GM06990 (cell line): ENCODE data around the gene ANKRD13B.

Experiments
- DNase-seq: peaks from one replicate; pipeline ENCODE4 v3.0.0-alpha.2; 2011; ENCODE audit not compliant: insufficient read length; ENCODE audit errors: extremely low read depth
- H3K27me3 ChIP-seq: replicated peaks from 2 replicates; pipeline ENCODE4 v1.6.0; 2011; ENCODE audit warnings: low read length; ENCODE audit not compliant: control insufficient read depth, insufficient read depth
- H3K36me3 ChIP-seq: 2 replicates; pipeline ENCODE4 v1.5.1; 2011; ENCODE audit warnings: low read length; ENCODE audit not compliant: control insufficient read depth, insufficient read depth
- H3K4me3 ChIP-seq: replicated peaks from 2 replicates; pipeline ENCODE4 v1.5.1; 2011; ENCODE audit warnings: low read depth, mild to moderate bottlenecking, control low read depth, low read length
- TF ChIP-seq, protein P1 (sequence below): IDR thresholded peaks from 2 replicates; pipeline ENCODE4 v1.5.1; 2011; ENCODE audit warnings: low read length, control low read depth, mild to moderate bottlenecking, inconsistent platforms; ENCODE audit not compliant: insufficient read depth, poor library complexity, severe bottlenecking

The ANKRD13B gene

DNA sequence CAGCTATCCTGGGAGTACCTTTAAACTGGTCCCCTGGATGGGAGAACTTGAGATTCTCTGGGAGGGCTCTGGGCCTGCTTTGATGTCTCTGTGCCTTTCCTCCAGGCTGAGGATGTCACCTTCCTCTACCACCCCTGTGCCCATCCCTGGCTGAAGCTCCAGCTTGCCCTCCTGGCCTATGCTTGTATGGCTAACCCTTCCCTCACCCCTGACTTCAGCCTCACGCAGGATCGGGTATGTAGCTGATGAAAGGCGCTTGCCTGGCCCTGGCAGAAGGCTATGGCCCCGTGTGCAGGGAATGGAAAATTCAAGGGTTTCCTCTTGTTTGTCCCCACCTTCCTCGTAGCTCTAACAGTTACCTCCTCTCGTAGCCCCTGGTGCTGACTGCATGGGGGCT is 21.4 kb upstream of the ANKRD13B start:
- no peak for DNase-seq
- Histone ChIP-seq H3K4me3 (no peak overlapping the region), H3K36me3 (peaks cover 22% of the 10 kb centered on the region), H3K27me3 (no peaks in the 10 kb centered on the region)
- TF ChIP-seq, protein P1, sequence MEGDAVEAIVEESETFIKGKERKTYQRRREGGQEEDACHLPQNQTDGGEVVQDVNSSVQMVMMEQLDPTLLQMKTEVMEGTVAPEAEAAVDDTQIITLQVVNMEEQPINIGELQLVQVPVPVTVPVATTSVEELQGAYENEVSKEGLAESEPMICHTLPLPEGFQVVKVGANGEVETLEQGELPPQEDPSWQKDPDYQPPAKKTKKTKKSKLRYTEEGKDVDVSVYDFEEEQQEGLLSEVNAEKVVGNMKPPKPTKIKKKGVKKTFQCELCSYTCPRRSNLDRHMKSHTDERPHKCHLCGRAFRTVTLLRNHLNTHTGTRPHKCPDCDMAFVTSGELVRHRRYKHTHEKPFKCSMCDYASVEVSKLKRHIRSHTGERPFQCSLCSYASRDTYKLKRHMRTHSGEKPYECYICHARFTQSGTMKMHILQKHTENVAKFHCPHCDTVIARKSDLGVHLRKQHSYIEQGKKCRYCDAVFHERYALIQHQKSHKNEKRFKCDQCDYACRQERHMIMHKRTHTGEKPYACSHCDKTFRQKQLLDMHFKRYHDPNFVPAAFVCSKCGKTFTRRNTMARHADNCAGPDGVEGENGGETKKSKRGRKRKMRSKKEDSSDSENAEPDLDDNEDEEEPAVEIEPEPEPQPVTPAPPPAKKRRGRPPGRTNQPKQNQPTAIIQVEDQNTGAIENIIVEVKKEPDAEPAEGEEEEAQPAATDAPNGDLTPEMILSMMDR, result no peak

DNA sequence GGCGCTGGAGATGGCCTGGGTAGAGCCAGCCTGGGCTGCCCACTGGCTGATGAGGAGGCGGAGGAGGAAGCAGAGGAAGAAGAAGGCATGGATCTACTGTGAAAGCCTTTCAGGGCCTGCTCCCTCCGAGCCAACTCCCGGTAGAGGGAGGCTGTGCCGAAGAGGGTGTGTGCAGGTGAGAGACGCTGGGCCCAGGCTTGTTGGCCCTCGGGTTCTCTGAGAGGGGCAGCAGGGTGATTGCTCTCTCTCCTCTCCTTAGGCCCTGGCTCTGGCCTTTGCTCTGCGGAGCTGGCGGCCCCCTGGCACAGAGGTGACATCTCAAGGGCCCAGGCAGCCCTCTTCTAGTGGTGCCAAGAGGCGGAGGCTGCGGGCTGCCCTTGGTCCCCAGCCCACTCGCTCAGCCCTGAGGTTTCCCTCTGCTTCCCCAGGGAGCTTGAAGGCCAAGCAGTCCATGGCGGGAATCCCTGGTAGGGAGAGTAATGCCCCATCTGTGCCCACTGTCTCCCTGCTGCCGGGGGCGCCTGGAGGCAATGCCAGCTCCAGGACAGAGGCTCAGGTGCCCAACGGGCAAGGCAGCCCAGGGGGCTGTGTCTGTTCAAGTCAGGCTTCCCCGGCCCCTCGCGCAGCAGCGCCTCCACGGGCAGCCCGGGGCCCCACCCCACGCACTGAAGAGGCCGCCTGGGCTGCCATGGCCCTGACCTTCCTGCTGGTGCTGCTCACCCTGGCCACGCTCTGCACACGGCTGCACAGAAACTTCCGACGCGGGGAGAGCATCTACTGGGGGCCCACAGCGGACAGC is 20.9 kb upstream of the ANKRD13B start:
- no peak overlapping the region for H3K4me3 ChIP-seq
- H3K36me3 ChIP-seq, result peaks cover 22% of the 10 kb centered on the region
- TF ChIP-seq, protein P1, result no peak
- no peaks in the 10 kb centered on the region for H3K27me3 ChIP-seq
- no peak for DNase-seq

DNA sequence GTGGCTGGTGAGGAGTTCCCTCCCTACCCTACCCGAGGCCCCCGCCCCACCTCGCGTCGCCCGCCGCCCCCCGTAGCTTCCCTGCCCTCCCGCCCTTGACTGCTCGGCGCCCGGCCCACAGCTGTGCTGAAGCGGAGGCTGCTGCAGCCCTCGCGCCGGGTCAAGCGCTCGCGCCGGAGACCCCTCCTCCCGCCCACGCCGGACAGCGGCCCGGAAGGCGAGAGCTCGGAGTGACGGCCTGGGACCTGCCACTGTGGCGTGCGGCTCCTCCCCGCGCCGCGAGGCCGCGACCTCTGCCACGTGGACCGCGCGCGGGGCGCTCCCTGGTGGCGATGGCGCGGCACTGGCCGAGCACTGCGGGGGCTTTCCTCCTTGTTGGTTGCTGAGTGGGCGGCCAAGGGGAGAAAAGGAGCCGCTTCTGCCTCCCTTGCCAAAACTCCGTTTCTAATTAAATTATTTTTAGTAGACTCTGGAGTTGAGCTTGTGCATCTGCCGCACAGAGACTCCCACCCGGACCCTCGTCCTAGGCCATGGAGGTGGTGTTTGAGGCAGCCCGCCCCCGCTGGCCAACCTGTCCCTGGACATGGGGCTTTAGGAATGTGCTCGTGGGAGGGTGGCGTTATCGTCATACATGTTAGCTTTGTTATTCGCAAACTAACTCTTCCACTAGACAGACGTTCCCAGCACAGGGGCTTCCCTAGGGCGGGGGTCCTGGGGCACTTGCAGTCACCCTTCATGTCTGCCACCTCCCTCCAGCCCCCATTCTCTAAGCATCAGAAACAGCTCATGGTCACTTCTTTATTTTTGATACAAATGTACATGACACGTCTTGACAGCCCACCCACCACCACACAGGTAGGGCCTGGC is 20.0 kb upstream of the ANKRD13B start:
- no peak for DNase-seq
- TF ChIP-seq, protein P1, result no peak
- Histone ChIP-seq H3K36me3 (peaks cover 25% of the 10 kb centered on the region), H3K27me3 (no peaks in the 10 kb centered on the region), H3K4me3 (no peak overlapping the region)

DNA sequence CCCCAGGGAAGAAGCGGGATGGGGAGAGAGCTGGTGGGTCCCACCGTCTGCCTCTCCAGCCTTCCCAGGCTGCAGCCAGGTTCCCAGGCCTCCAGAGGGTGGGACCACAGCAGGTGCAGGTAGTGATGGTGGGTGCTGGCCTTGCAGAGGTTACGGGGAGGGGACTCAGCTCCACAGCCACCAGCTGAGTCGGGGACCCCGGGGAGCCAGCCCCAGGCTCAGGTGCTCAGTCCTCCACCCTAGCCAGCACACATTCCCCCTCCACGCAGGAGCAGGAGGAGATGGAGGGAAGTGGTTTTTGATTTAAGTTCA is 19.4 kb upstream of the ANKRD13B start:
- DNase-seq, result no peak
- Histone ChIP-seq H3K36me3 (peaks cover 27% of the 10 kb centered on the region), H3K4me3 (no peak overlapping the region), H3K27me3 (no peaks in the 10 kb centered on the region)
- TF ChIP-seq, protein P1, result no peak

DNA sequence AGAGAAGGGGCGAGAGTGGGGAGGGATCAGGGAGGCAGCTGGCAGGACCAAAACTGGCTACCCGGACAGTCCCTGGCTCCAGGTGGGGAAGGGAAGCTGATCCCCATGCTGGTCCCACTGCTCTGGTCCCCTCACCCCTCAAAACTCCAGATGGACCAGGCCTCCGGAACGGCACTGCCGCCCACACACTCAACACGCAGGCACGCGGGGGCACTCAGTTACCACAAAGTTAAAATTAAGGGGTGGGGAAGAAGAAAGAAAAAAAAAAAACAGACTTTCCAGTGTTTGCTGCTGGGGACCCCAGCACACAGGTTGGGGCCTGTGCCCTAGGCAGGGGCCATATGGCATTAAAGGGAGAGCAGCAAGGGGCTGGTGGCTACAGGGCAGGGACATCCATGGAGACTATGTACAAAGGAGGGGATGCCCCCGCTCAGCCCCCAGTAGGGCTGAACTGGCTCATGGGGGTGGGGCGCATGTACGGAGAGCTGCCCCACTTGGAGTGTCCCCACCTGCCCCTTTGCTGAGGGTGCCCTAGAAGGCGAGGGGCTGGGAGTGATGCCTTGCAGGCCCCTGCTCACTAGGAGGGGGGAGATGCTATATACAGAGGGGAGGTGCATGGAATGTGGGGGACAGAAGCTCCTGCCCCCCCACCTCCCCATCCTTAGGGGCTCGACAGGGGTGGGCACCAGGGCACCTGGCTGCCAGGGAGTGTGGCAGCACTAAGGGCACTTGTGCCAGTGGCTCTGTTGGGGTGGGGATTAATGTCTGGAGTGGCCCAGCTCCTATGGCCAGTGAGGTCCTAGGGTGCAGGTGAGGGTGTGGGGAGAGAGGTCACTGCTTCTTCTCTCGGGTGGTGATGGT is 18.8 kb upstream of the ANKRD13B start:
- Histone ChIP-seq H3K36me3 (peaks cover 27% of the 10 kb centered on the region), H3K4me3 (no peak overlapping the region), H3K27me3 (no peaks in the 10 kb centered on the region)
- TF ChIP-seq, protein P1, result no peak
- no peak for DNase-seq
